22Rv1 (cell line): ENCODE measurements around the gene XIRP1.

Source experiments
- CTCF ChIP-seq: fragments of 450-650 bp; IDR thresholded peaks from 2 replicates; pipeline ENCODE4 v1.5.1; 2017; ENCODE audit warnings: mild to moderate bottlenecking
- ZFX ChIP-seq: fragments of 450-650 bp; IDR thresholded peaks from 2 replicates; pipeline ENCODE4 v1.6.1; 2017; ENCODE audit warnings: antibody characterized with exemption, borderline replicate concordance

GRCh38 chr3:39196034-39196433, 3.6 kb upstream of the XIRP1 start:
- TF ChIP-seq CTCF (no peak), ZFX (no peak)
